K562 (cell line): Measurements from ENCODE around the gene ITGA6. TPM values are rescaled to one million over a fixed set of nuclear protein-coding genes. Genes with fewer than 3 reads are reported as not detected.
A peak's percentile ranks its signal among the peaks of the same experiment; 100 is the strongest.

ENCODE experiments used
- AFF1 ChIP-seq, 2 experiments: fragments of 450-650 bp; IDR thresholded peaks; 2 replicates each; pipeline ENCODE4 v1.6.1; 2018; ENCODE audit warnings: mild to moderate bottlenecking in 2 of 2, low read depth in 1 of 2; ENCODE audit not compliant: partially characterized antibody in 2 of 2
- BRD9 ChIP-seq: fragments of 450-650 bp; IDR thresholded peaks from 2 replicates; pipeline ENCODE4 v1.6.1; 2018; ENCODE audit warnings: low read depth; ENCODE audit not compliant: partially characterized antibody
- CBFA2T2 ChIP-seq: fragments of 450-650 bp; conservative IDR thresholded peaks from 2 replicates; pipeline ENCODE4 v1.6.1; 2017; ENCODE audit warnings: mild to moderate bottlenecking
- FOSL1 ChIP-seq: fragments of 200-800 bp; sonication (Bioruptor generic); conservative IDR thresholded peaks from 2 replicates; pipeline ENCODE4 v1.6.1; 2016; ENCODE audit warnings: missing genetic modification characterization, missing compliant biosample characterization
- MLLT1 ChIP-seq, 2 experiments: fragments of 450-650 bp; IDR thresholded peaks; 2 replicates each; pipeline ENCODE4 v1.6.1; 2016
- MYBL2 ChIP-seq, 2 experiments: fragments of 450-650 bp in 1 of 2; sonication (generic) in 1 of 2; formaldehyde crosslinking in 1 of 2; IDR thresholded peaks; 2 replicates each; pipeline versions ENCODE4 v1.6.1 to v1.8.1; 2017 to 2022; ENCODE audit warnings: borderline replicate concordance in 1 of 2, inconsistent platforms in 1 of 2, low read depth in 1 of 2, mild to moderate bottlenecking in 1 of 2, missing genetic modification reagents in 1 of 2, moderate library complexity in 1 of 2
- NR2C1 ChIP-seq, 2 experiments: fragments of 450-650 bp; IDR thresholded peaks; 2 replicates each; pipeline ENCODE4 v1.6.1; 2017; ENCODE audit warnings: mild to moderate bottlenecking in 2 of 2, antibody characterized with exemption in 1 of 2, inconsistent platforms in 1 of 2, missing compliant biosample characterization in 1 of 2, missing genetic modification characterization in 1 of 2
- TAL1 ChIP-seq: fragments of 450-650 bp; IDR thresholded peaks from 2 replicates; pipeline ENCODE4 v1.6.1; 2016; ENCODE audit warnings: mild to moderate bottlenecking
- TEAD2 ChIP-seq: fragments of 450-650 bp; IDR thresholded peaks from 2 replicates; pipeline ENCODE4 v1.6.1; 2016; ENCODE audit warnings: missing genetic modification characterization, control low read depth, missing compliant biosample characterization
- TEAD4 ChIP-seq, 2 experiments: sonication (generic) in 1 of 2; formaldehyde crosslinking in 1 of 2; IDR thresholded peaks; 2 replicates each; pipeline versions ENCODE4 v1.6.1 to v1.8.0; 2012 to 2022; ENCODE audit warnings: borderline replicate concordance in 1 of 2, inconsistent platforms in 1 of 2, low read length in 1 of 2, mild to moderate bottlenecking in 1 of 2, missing genetic modification reagents in 1 of 2
- THAP7 ChIP-seq: fragments of 250-450 bp; sonication (Bioruptor Pico); IDR thresholded peaks from 2 replicates; pipeline ENCODE4 v1.5.0; 2021
- polyA plus RNA-seq, 8 experiments: library from polyadenylated mRNA; depleted of rRNA in 4 of 8; stranded (reverse) in 5 of 8; unstranded in 3 of 8; fragments of >200 nt; fragmentation: Nextera tagmentation in 2 of 8; fragmentation: Illumina TruSeq in 1 of 8; extraction: Ambion mirVana in 2 of 8; extraction: Trizol in 1 of 8; gene quantifications; 2 replicates each; pipeline versions ENCODE4 v1.2.1 to v1.2.3, GENCODE V29; 2011 to 2014; ENCODE audit warnings: inconsistent platforms in 1 of 8, missing spikeins in 1 of 8
- total RNA-seq, 7 experiments: library from RNA; depleted of rRNA in 6 of 7; stranded (reverse); fragments of >200 nt in 6 of 7; fragmentation: Illumina TruSeq in 2 of 7; extraction: Trizol in 2 of 7; gene quantifications; 2 replicates each; pipeline versions ENCODE4 v1.2.1 to v1.2.3, GENCODE V29; 2011 to 2021; ENCODE audit warnings: low replicate concordance in 1 of 7

Gene ITGA6
- total and polyA plus RNA-seq, 9 of the 15 experiments (the other 6 are each of a cell fraction or from before 2014, with no cell fraction given) = 0.01 to 0.29 (median 0.05) TPM; not detected in 5

GRCh38 chr2:172552547-172553291, 125.3 kb downstream of the ITGA6 start (continued):
- TF ChIP-seq TEAD4 (IDR thresholded peaks at IDR 0.05; ENCODE audit: low read length) (peak; percentile 99), TEAD4 (CRISPR knock-in tag; IDR thresholded peaks at IDR 0.05; ENCODE audit: borderline replicate concordance) (peak; percentile 66; the same call in 1 of the 2 replicates), NR2C1 (IDR thresholded peaks at IDR 0.05) (no peak), NR2C1 (tag; IDR thresholded peaks at IDR 0.05) (peak; percentile 39; the same call in 1 of the 2 replicates), TEAD2 (peak; percentile 94), MYBL2 (IDR thresholded peaks at IDR 0.05; ENCODE audit: low read depth) (peak; percentile 86), MYBL2 (CRISPR knock-in tag; IDR thresholded peaks at IDR 0.05; ENCODE audit: borderline replicate concordance) (no peak), TAL1 (peak; percentile 97), THAP7 (CRISPR knock-in tag) (no peak), AFF1 (IDR thresholded peaks at IDR 0.05; ENCODE audit: low read depth in 1 of 2, partially characterized antibody in 2 of 2) (peak; percentile 46 to 91), CBFA2T2 (peak; percentile 97), MLLT1 (IDR thresholded peaks at IDR 0.05) (peak in 1 of 2 experiments; percentile 54; a peak in 1 of 4 replicates), FOSL1 (peak; percentile 100), BRD9 (peak; percentile 71)
